Neural cell (in vitro differentiated cells): ENCODE measurements around the gene XAF1. TPM values are rescaled to one million over a fixed set of nuclear protein-coding genes. Genes with fewer than 3 reads are reported as not detected.

Experiments
- H2AFZ ChIP-seq: fragments of 200-600, 300-800 bp; sonication (generic), shearing (Covaris generic); 2 replicates; pipeline ENCODE4 v1.6.0; 2014; ENCODE audit warnings: low read depth, mild to moderate bottlenecking, antibody characterized with exemption, low read length, moderate library complexity
- H3F3A ChIP-seq: fragments of 200-600 bp; shearing (Covaris generic); 2 replicates; pipeline ENCODE4 v1.6.1; 2016; ENCODE audit warnings: mild to moderate bottlenecking, moderate library complexity, mixed read lengths, antibody characterized with exemption, low read length; ENCODE audit not compliant: insufficient read depth, poor library complexity, severe bottlenecking
- H3K27ac ChIP-seq: fragments of 200-600, 300-800 bp; sonication (generic), shearing (Covaris generic); 2 replicates; pipeline ENCODE4 v1.5.1; 2014; ENCODE audit warnings: mild to moderate bottlenecking, low read length, moderate library complexity
- H3K27me3 ChIP-seq: fragments of 300-800, 200-600 bp; sonication (generic), shearing (Covaris generic); 2 replicates; pipeline ENCODE4 v1.6.0; 2014; ENCODE audit warnings: mild to moderate bottlenecking, low read depth, low read length, moderate library complexity; ENCODE audit not compliant: insufficient read depth
- H3K36me3 ChIP-seq: fragments of 300-800, 200-600 bp; sonication (generic), shearing (Covaris generic); 2 replicates; pipeline ENCODE4 v1.5.1; 2014; ENCODE audit warnings: mild to moderate bottlenecking, antibody characterized with exemption, low read length, moderate library complexity; ENCODE audit not compliant: insufficient read depth
- H3K4me2 ChIP-seq: fragments of 300-800, 200-600 bp; sonication (generic), shearing (Covaris generic); 2 replicates; pipeline ENCODE4 v1.6.0; 2014; ENCODE audit warnings: mild to moderate bottlenecking, low read length
- H3K4me3 ChIP-seq: fragments of 300-800, 200-600 bp; sonication (generic), shearing (Covaris generic); 2 replicates; pipeline ENCODE4 v1.5.1; 2014; ENCODE audit warnings: mild to moderate bottlenecking, low read length, moderate library complexity
- H3K79me2 ChIP-seq: fragments of 200-600 bp; shearing (Covaris generic); replicated peaks from 2 replicates; pipeline ENCODE4 v1.6.0; 2014; ENCODE audit warnings: mild to moderate bottlenecking, low read length, moderate library complexity; ENCODE audit not compliant: insufficient read depth
- H3K9ac ChIP-seq: fragments of 300-800, 200-600 bp; sonication (generic), shearing (Covaris generic); 2 replicates; pipeline ENCODE4 v1.6.1; 2016; ENCODE audit warnings: mild to moderate bottlenecking, low read length, mixed read lengths
- H3K9me2 ChIP-seq: fragments of 200-600 bp; shearing (Covaris generic); 2 replicates; pipeline ENCODE4 v1.6.1; 2016; ENCODE audit warnings: mild to moderate bottlenecking, low read length, mixed read lengths; ENCODE audit not compliant: insufficient read depth
- H3K9me3 ChIP-seq: fragments of 200-600, 300-800 bp; sonication (generic), shearing (Covaris generic); 2 replicates; pipeline ENCODE4 v1.6.1; 2016; ENCODE audit warnings: mild to moderate bottlenecking, mixed run types, low read length, moderate library complexity, mixed read lengths
- H4K20me1 ChIP-seq: fragments of 200-600 bp; shearing (Covaris generic); 2 replicates; pipeline ENCODE4 v1.6.1; 2016; ENCODE audit warnings: mild to moderate bottlenecking, mixed run types; ENCODE audit not compliant: insufficient read depth
- EP300 ChIP-seq: fragments of 450-650 bp; conservative IDR thresholded peaks from 2 replicates; pipeline ENCODE4 v1.6.1; 2014; ENCODE audit warnings: antibody characterized with exemption, mild to moderate bottlenecking, moderate library complexity; ENCODE audit not compliant: poor library complexity, severe bottlenecking
- EZH2 ChIP-seq: fragments of 200-600, 300-800 bp; shearing (Covaris generic), sonication (generic); IDR thresholded peaks from 2 replicates; pipeline ENCODE4 v1.6.1; 2014; ENCODE audit warnings: antibody characterized with exemption, low read length, borderline replicate concordance, mild to moderate bottlenecking; ENCODE audit not compliant: insufficient read depth, poor library complexity, severe bottlenecking
- MXI1 ChIP-seq: fragments of 450-650 bp; conservative IDR thresholded peaks from 2 replicates; pipeline ENCODE4 v1.6.1; 2014; ENCODE audit warnings: antibody characterized with exemption, mild to moderate bottlenecking; ENCODE audit not compliant: poor library complexity, severe bottlenecking
- POLR2AphosphoS5 ChIP-seq: IDR thresholded peaks from 2 replicates; pipeline ENCODE4 v1.6.1; 2012
- RAD21 ChIP-seq: fragments of 450-650 bp; conservative IDR thresholded peaks from 2 replicates; pipeline ENCODE4 v1.6.1; 2014; ENCODE audit warnings: antibody characterized with exemption, mild to moderate bottlenecking, moderate library complexity
- SMC3 ChIP-seq: fragments of 450-650 bp; conservative IDR thresholded peaks from 2 replicates; pipeline ENCODE4 v1.6.1; 2014; ENCODE audit warnings: antibody characterized with exemption, mild to moderate bottlenecking, moderate library complexity; ENCODE audit not compliant: poor library complexity
- TAF1 ChIP-seq: IDR thresholded peaks from 2 replicates; pipeline ENCODE4 v1.6.1; 2012; ENCODE audit warnings: low read depth
- polyA plus RNA-seq: library from polyadenylated mRNA; depleted of rRNA; stranded (reverse); fragments of >200 nt; gene quantifications from 2 replicates; pipeline ENCODE4 v1.2.3, GENCODE V29; 2014
- TF ChIP-seq, protein P1 (sequence below): IDR thresholded peaks from 2 replicates; pipeline ENCODE4 v1.6.1; 2012; ENCODE audit warnings: borderline replicate concordance
- TF ChIP-seq, protein P2 (sequence below): fragments of 450-650 bp; IDR thresholded peaks from 2 replicates; pipeline ENCODE4 v1.5.1; 2014; ENCODE audit warnings: antibody characterized with exemption, mild to moderate bottlenecking, moderate library complexity; ENCODE audit not compliant: poor library complexity, severe bottlenecking

Gene XAF1
- polyA plus RNA-seq, 1 donor from 2014 or later = not detected

DNA sequence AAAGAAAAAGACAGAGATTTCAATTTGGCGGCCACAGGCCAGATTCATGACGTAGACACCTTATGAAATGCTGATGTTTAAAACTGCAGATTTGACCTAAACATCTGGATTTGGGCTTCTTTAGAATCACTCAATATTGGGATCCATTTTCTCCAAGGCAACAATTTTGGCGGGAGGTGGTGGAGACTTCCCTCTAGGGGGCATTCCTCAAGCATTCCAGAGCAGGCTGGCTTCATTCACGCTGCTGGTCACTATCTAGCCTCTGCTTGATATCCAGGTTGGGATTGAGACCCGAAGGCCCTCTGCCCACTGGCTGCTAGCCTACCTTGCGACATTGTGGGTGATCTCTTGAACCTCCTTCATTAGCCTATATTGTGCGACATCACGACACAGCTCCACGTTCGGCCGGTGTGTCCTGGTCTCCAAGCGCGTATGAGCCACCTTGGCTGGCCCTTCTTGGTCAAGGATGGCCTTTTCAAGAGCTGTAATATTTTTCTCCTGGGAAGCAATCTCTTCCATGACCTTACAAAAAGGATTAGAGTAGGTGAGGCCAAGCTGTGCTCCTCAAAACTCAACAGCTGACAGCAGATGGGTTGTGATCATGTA lies 44.7 kb downstream of the XAF1 start:
- no peak overlapping the region for H2AFZ ChIP-seq
- no peaks in the 10 kb centered on the region for H3K9me3 ChIP-seq
- H3K4me3 ChIP-seq = no peak overlapping the region
- no peaks in the 10 kb centered on the region for H4K20me1 ChIP-seq
- H3K27me3 ChIP-seq = no peaks in the 10 kb centered on the region
- H3K9ac ChIP-seq = no peak overlapping the region
- TF ChIP-seq MXI1 (no peak), TAF1 (no peak)
- no peaks in the 10 kb centered on the region for H3F3A ChIP-seq
- no peak overlapping the region for H3K4me2 ChIP-seq
- H3K27ac ChIP-seq = no peak overlapping the region
- no peaks in the 10 kb centered on the region for H3K79me2 ChIP-seq
- H3K9me2 ChIP-seq = no peaks in the 10 kb centered on the region
- no peaks in the 10 kb centered on the region for H3K36me3 ChIP-seq

DNA sequence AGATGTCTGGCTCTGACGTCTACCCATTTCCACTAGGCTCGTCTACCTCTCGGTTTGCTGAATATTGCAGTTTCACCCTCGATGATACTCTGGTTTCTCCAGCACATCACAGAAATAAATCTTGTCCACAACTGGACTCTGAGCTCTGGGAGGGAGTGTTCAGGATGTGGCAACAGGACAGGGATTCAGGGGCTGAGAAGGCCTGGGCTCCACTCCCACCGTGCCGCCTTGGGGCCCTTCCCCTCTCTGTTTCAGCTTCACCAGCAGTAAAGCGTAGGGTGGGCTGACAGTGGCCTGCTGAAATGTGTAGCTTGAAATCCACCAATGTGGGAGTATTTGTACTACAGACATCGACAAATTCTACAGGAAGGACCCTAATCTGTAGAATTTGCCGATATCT lies 55.7 kb downstream of the XAF1 start:
- Histone ChIP-seq H3K27me3 (no peaks in the 10 kb centered on the region), H3K79me2 (no peaks in the 10 kb centered on the region), H4K20me1 (no peaks in the 10 kb centered on the region), H3K36me3 (no peaks in the 10 kb centered on the region), H3K9me2 (no peaks in the 10 kb centered on the region), H3K4me3 (no peak overlapping the region), H2AFZ (no peak overlapping the region), H3K9me3 (no peaks in the 10 kb centered on the region), H3K9ac (no peak overlapping the region), H3F3A (no peaks in the 10 kb centered on the region), H3K27ac (no peak overlapping the region), H3K4me2 (no peak overlapping the region)
- TF ChIP-seq MXI1 (no peak), RAD21 (no peak), POLR2AphosphoS5 (no peak), EZH2 (no peak), SMC3 (no peak), EP300 (no peak), TAF1 (no peak)
- TF ChIP-seq, protein P1, sequence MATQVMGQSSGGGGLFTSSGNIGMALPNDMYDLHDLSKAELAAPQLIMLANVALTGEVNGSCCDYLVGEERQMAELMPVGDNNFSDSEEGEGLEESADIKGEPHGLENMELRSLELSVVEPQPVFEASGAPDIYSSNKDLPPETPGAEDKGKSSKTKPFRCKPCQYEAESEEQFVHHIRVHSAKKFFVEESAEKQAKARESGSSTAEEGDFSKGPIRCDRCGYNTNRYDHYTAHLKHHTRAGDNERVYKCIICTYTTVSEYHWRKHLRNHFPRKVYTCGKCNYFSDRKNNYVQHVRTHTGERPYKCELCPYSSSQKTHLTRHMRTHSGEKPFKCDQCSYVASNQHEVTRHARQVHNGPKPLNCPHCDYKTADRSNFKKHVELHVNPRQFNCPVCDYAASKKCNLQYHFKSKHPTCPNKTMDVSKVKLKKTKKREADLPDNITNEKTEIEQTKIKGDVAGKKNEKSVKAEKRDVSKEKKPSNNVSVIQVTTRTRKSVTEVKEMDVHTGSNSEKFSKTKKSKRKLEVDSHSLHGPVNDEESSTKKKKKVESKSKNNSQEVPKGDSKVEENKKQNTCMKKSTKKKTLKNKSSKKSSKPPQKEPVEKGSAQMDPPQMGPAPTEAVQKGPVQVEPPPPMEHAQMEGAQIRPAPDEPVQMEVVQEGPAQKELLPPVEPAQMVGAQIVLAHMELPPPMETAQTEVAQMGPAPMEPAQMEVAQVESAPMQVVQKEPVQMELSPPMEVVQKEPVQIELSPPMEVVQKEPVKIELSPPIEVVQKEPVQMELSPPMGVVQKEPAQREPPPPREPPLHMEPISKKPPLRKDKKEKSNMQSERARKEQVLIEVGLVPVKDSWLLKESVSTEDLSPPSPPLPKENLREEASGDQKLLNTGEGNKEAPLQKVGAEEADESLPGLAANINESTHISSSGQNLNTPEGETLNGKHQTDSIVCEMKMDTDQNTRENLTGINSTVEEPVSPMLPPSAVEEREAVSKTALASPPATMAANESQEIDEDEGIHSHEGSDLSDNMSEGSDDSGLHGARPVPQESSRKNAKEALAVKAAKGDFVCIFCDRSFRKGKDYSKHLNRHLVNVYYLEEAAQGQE = no peak
- TF ChIP-seq, protein P2, sequence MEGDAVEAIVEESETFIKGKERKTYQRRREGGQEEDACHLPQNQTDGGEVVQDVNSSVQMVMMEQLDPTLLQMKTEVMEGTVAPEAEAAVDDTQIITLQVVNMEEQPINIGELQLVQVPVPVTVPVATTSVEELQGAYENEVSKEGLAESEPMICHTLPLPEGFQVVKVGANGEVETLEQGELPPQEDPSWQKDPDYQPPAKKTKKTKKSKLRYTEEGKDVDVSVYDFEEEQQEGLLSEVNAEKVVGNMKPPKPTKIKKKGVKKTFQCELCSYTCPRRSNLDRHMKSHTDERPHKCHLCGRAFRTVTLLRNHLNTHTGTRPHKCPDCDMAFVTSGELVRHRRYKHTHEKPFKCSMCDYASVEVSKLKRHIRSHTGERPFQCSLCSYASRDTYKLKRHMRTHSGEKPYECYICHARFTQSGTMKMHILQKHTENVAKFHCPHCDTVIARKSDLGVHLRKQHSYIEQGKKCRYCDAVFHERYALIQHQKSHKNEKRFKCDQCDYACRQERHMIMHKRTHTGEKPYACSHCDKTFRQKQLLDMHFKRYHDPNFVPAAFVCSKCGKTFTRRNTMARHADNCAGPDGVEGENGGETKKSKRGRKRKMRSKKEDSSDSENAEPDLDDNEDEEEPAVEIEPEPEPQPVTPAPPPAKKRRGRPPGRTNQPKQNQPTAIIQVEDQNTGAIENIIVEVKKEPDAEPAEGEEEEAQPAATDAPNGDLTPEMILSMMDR = no peak

DNA sequence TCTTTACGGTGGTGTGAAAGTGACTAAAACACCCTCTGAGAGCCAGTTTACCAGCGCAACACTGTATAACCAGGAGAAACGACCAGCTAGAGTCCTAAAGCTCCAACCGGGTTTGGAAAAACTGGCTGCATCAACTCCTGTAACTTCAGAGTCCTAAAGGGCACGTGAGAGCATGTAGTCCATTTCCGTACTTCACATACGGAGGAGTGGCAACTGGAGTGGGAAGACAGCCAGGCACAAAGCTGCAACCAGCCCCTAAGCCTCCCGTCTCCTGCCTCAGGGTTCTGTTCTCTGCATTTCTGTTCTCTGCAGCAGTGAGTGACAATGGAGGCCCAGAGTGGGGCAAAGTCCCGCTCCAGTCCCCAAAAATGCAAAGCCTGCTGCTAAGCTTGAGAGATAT lies 56.4 kb downstream of the XAF1 start:
- no peaks in the 10 kb centered on the region for H3K9me2 ChIP-seq
- no peak overlapping the region for H3K4me2 ChIP-seq
- no peak overlapping the region for H3K27ac ChIP-seq
- TF ChIP-seq, protein P1 = no peak
- TF ChIP-seq EZH2 = no peak
- TF ChIP-seq RAD21 = no peak
- TF ChIP-seq POLR2AphosphoS5 = no peak
- no peak for TF ChIP-seq EP300
- no peak for TF ChIP-seq MXI1
- TF ChIP-seq TAF1 = no peak
- no peak for TF ChIP-seq SMC3
- H3F3A ChIP-seq = no peaks in the 10 kb centered on the region
- H3K9me3 ChIP-seq = no peaks in the 10 kb centered on the region
- no peaks in the 10 kb centered on the region for H4K20me1 ChIP-seq
- H2AFZ ChIP-seq = no peak overlapping the region
- H3K27me3 ChIP-seq = no peaks in the 10 kb centered on the region
- H3K9ac ChIP-seq = no peak overlapping the region
- H3K36me3 ChIP-seq = no peaks in the 10 kb centered on the region
- no peaks in the 10 kb centered on the region for H3K79me2 ChIP-seq
- H3K4me3 ChIP-seq = no peak overlapping the region
